ENCODE measurements around the gene MRPS27. TPM values are rescaled to one million over a fixed set of nuclear protein-coding genes. Genes with fewer than 3 reads are reported as not detected.

The MRPS27 gene
- total and polyA plus RNA-seq, 9 of the 15 experiments (the other 6 are each of a cell fraction or from before 2014, with no cell fraction given), result 73.6 to 144 (median 106) TPM

GRCh38 chr5:72244862-72245371 is 75.1 kb downstream of the MRPS27 start (continued):
- TF ChIP-seq ZNF764 (CRISPR knock-in tag; IDR thresholded peaks at IDR 0.05; ENCODE audit: low read depth) (no peak), HDAC3 (IDR thresholded peaks at IDR 0.05; ENCODE audit: borderline replicate concordance, partially characterized antibody) (peak; percentile 18), MAFK (IDR thresholded peaks at IDR 0.05; ENCODE audit: low read length) (no peak), ZNF407 (IDR thresholded peaks at IDR 0.05; ENCODE audit: low read depth) (no peak), DEAF1 (CRISPR knock-in tag; IDR thresholded peaks at IDR 0.05) (peak; percentile 53), TRIM28 (IDR thresholded peaks at IDR 0.05) (no peak), RREB1 (CRISPR knock-in tag; IDR thresholded peaks at IDR 0.05) (0 out of 2 replicates have a peak, but pooled peaks have one; percentile 61), CBFB (CRISPR knock-in tag; IDR thresholded peaks at IDR 0.05) (no peak), PATZ1 (CRISPR knock-in tag; IDR thresholded peaks at IDR 0.05; ENCODE audit: borderline replicate concordance) (no peak), BRD9 (IDR thresholded peaks at IDR 0.05; ENCODE audit: low read depth, partially characterized antibody) (no peak)
